BJ (cell line): ENCODE measurements around the gene PRR36. TPM values are rescaled to one million over a fixed set of nuclear protein-coding genes. Genes with fewer than 3 reads are reported as not detected.

Experiments used
- CTCF ChIA-PET: fragments of 350-600 bp; formaldehyde crosslinking; extraction: SDS; loops from one replicate; lab custom pipeline; 2021; ENCODE audit warnings: antibody characterized with exemption, inconsistent platforms; lab: Yijun Ruan, JAX
- POLR2A ChIA-PET: fragments of 300-600 bp; sonication (Branson Sonifier 250); formaldehyde crosslinking; extraction: SDS; loops from one replicate; lab custom pipeline; 2021; ENCODE audit warnings: antibody characterized with exemption; lab: Charles Lee
- DNase-seq: peaks from one replicate; pipeline ENCODE4 v3.0.0-alpha.2; 2011; ENCODE audit warnings: low read depth
- H3K27me3 ChIP-seq: 2 replicates; pipeline ENCODE4 v1.6.0; 2011; ENCODE audit warnings: low read length; ENCODE audit not compliant: control insufficient read depth, insufficient read depth
- H3K36me3 ChIP-seq: 2 replicates; pipeline ENCODE4 v1.5.1; 2011; ENCODE audit warnings: low read length; ENCODE audit not compliant: control insufficient read depth, insufficient read depth
- H3K4me3 ChIP-seq: 2 replicates; pipeline ENCODE4 v1.5.1; 2011; ENCODE audit warnings: low read depth, mild to moderate bottlenecking, control low read depth, low read length
- polyA plus RNA-seq: library from polyadenylated mRNA; depleted of rRNA; stranded (reverse); fragments of >200 nt; gene quantifications from 2 replicates; pipeline ENCODE4 v1.2.3, GENCODE V29; 2011
- TF ChIP-seq, protein P1 (sequence below): IDR thresholded peaks from 2 replicates; pipeline ENCODE4 v1.5.1; 2011; ENCODE audit warnings: low read depth, mild to moderate bottlenecking, control low read depth, inconsistent platforms, low read length, moderate library complexity; ENCODE audit not compliant: insufficient read depth

The PRR36 gene
- polyA plus RNA-seq, 1 experiment, result not detected

- Histone ChIP-seq H3K4me3 (no peak overlapping the region), H3K27me3 (0 out of 2 replicates have a peak, but pooled peaks cover 2% of the 10 kb centered on the region), H3K36me3 (no peaks in the 10 kb centered on the region; the same call in none of the 2 replicates)
- TF ChIP-seq, protein P1, sequence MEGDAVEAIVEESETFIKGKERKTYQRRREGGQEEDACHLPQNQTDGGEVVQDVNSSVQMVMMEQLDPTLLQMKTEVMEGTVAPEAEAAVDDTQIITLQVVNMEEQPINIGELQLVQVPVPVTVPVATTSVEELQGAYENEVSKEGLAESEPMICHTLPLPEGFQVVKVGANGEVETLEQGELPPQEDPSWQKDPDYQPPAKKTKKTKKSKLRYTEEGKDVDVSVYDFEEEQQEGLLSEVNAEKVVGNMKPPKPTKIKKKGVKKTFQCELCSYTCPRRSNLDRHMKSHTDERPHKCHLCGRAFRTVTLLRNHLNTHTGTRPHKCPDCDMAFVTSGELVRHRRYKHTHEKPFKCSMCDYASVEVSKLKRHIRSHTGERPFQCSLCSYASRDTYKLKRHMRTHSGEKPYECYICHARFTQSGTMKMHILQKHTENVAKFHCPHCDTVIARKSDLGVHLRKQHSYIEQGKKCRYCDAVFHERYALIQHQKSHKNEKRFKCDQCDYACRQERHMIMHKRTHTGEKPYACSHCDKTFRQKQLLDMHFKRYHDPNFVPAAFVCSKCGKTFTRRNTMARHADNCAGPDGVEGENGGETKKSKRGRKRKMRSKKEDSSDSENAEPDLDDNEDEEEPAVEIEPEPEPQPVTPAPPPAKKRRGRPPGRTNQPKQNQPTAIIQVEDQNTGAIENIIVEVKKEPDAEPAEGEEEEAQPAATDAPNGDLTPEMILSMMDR, result no peak
- POLR2A ChIA-PET, result no interaction called here
- DNase-seq, result no peak
- CTCF ChIA-PET, result interaction anchor here (1.1 kb wide), 1 partner anchor 11 kb away, joined by 4 read pairs; no protein-coding TSS in a partner anchor
Observed at GRCh38 chr19:7863157-7863970, 10.8 kb downstream of the PRR36 start.

GRCh38 chr19:7862413-7862951 is 11.7 kb downstream of the PRR36 start:
- POLR2A ChIA-PET, result no interaction called here
- TF ChIP-seq, protein P1, result no peak
- no peaks in the 10 kb centered on the region; the same call in none of the 2 replicates for H3K36me3 ChIP-seq
- no peak for DNase-seq
- 0 out of 2 replicates have a peak, but pooled peaks cover 2% of the 10 kb centered on the region for H3K27me3 ChIP-seq
- CTCF ChIA-PET, result interaction anchor here (0.8 to 1.4 kb wide), 2 partner anchors 10 to 14 kb away, joined by 4 to 8 read pairs; no protein-coding TSS in a partner anchor
- no peak overlapping the region; the same call in 1 of the 2 replicates for H3K4me3 ChIP-seq

- CTCF ChIA-PET, result interaction anchor here (0.7 to 2.1 kb wide), 5 partner anchors 8 to 508 kb away, joined by 3 to 8 read pairs (median 4); partner anchors contain the start of gene TIMM44
- Histone ChIP-seq H3K27me3 (0 out of 2 replicates have a peak, but pooled peaks cover 2% of the 10 kb centered on the region), H3K36me3 (no peaks in the 10 kb centered on the region; the same call in none of the 2 replicates), H3K4me3 (no peak overlapping the region; the same call in 1 of the 2 replicates)
- POLR2A ChIA-PET, result no interaction called here
- TF ChIP-seq, protein P1, result no peak
- no peak for DNase-seq
Observed at GRCh38 chr19:7861619-7862412, 12.4 kb downstream of the PRR36 start.

DNA sequence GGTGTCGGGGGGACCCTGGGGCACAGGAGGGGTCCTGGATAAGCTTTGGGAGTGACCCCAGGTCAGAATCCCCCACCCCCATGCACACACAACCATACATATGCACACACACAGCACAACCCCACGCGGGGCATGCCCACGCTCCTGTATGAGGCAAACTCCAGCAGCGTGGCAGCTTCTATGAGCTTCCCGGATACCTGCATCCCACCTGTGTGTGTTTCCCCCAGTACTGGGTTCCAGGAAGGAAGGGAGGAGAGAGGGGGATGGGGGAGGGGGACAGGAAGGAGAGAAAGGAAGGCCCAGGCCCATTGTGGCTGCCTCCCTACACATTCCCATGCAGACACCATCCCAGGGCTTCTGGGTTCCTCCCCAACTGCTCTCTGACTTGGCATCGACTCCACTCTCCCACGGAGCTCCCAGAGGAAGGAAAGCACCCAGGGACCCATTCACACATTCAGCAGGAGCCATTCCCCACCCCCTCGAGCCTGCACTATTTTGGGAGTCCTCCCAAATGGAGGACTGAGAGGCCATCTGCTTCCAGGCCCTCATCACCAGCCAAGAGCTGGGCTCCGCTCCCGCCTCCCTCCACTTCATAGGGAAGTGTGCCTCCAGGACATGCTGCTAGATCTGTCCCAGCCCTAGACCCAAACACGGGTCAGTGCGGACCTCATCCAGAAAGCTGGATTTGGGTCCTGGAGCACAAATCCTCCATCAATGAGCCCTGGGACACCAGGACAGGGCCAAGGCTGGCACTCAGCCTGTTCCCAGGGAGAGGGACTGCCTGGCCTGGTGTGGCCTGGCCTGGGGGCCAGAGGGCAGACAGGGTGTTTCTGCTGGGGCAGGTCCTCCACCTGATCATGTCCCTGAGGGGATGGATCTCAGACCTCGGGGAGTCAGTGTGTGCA is 13.2 kb downstream of the PRR36 start:
- Histone ChIP-seq H3K4me3 (no peak overlapping the region), H3K27me3 (no peaks in the 10 kb centered on the region), H3K36me3 (no peaks in the 10 kb centered on the region; the same call in none of the 2 replicates)
- ChIA-PET CTCF (interaction anchor here (0.7 to 2.1 kb wide), 5 partner anchors 8 to 507 kb away, joined by 3 to 8 read pairs (median 3); partner anchors contain the start of gene TIMM44), POLR2A (no interaction called here)
- TF ChIP-seq, protein P1, result no peak
- DNase-seq, result no peak
